Measurements from ENCODE around the gene PHYHD1. TPM values are rescaled to one million over a fixed set of nuclear protein-coding genes. Genes with fewer than 3 reads are reported as not detected.

The PHYHD1 gene
- total and polyA plus RNA-seq, 2 donors (not counting 3 experiments of a cell fraction or from before 2014, with no cell fraction given): 1.1 to 1.8 TPM

- DNase-seq (ENCODE audit: low read depth, low spot score) (no peak), FAIRE-seq (no peak)
- POLR2A ChIA-PET: no interaction called here
- CTCF ChIA-PET: interaction anchor here (1.4 kb wide), 1 partner anchor 32 kb away, joined by 3 read pairs; no protein-coding TSS in a partner anchor
- Histone ChIP-seq H3K4me3 (replicated peaks in 1 of 3; ENCODE audit: insufficient read depth in 1 of 3, low read depth in 1 of 3, low read length in 3 of 3) (no peak overlapping the region), H3K27ac (ENCODE audit: insufficient read depth, low read depth, low read length) (peak overlapping the region; percentile 55), H3K4me2 (ENCODE audit: insufficient read depth, low read length) (no peak overlapping the region), H3K36me3 (ENCODE audit: control insufficient read depth in 2 of 2, extremely low read depth in 1 of 2, insufficient read depth in 2 of 2, low read length in 2 of 2) (peaks cover 11 to 34% of the 10 kb centered on the region in 2 experiments), H3K27me3 (ENCODE audit: control insufficient read depth in 2 of 2, insufficient read depth in 2 of 2, low read length in 2 of 2) (no peaks in the 10 kb centered on the region), H3K9me3 (replicated peaks; ENCODE audit: control insufficient read depth, insufficient read depth, low read length) (no peaks in the 10 kb centered on the region), H3K79me2 (ENCODE audit: control insufficient read depth, insufficient read depth, low read length) (peaks cover 88% of the 10 kb centered on the region), H3K9me1 (replicated peaks; ENCODE audit: control insufficient read depth, extremely low read depth, insufficient read depth, low read length) (no peaks in the 10 kb centered on the region), H2AFZ (ENCODE audit: low read depth, low read length) (no peak overlapping the region), H3K9ac (replicated peaks; ENCODE audit: extremely low read depth, insufficient read depth, low read length) (no peak overlapping the region), H3K4me1 (ENCODE audit: control insufficient read depth, extremely low read depth, insufficient read depth, low read length) (peaks cover 26% of the 10 kb centered on the region), H4K20me1 (replicated peaks; ENCODE audit: control insufficient read depth, extremely low read depth, insufficient read depth, low read length) (no peaks in the 10 kb centered on the region)
- intact Hi-C loops (cut with micrococcal nuclease): no loop called here
- dilution Hi-C loops (cut with MboI; ENCODE audit: extremely low pct_ligation_motif_present, low sequenced_read_pairs): no loop called here
- TF ChIP-seq CTCF (IDR thresholded peaks at IDR 0.05; ENCODE audit: extremely low read depth in 1 of 2, insufficient read depth in 1 of 2, low read depth in 1 of 2, low read length in 2 of 2) (no peak), POLR2AphosphoS5 (IDR thresholded peaks at IDR 0.05; ENCODE audit: insufficient read depth, low read depth, low read length) (peak; percentile 31)
- BruUV-seq (replicated peaks): no TSS peak
Measured at GRCh38 chr9:128893354-128893753, 27.4 kb upstream of the PHYHD1 start.

GRCh38 chr9:128894764-128895163 lies 26.0 kb upstream of the PHYHD1 start:
- DNase-seq (ENCODE audit: low read depth, low spot score) (no peak), FAIRE-seq (no peak)
- TF ChIP-seq POLR2AphosphoS5 (IDR thresholded peaks at IDR 0.05; ENCODE audit: insufficient read depth, low read depth, low read length) (no peak), POLR2A (IDR thresholded peaks at IDR 0.05; ENCODE audit: low read depth, low read length) (no peak), MYC (IDR thresholded peaks at IDR 0.05; ENCODE audit: low read depth, low read length) (no peak), JUN (IDR thresholded peaks at IDR 0.05; ENCODE audit: borderline replicate concordance, insufficient read depth, insufficient read length, low read depth) (no peak), EZH2 (IDR thresholded peaks at IDR 0.05; ENCODE audit: borderline replicate concordance, low read depth, low read length, severe bottlenecking) (no peak), MAX (IDR thresholded peaks at IDR 0.05; ENCODE audit: insufficient read depth, insufficient read length) (no peak), GATA2 (IDR thresholded peaks at IDR 0.05; ENCODE audit: insufficient read depth, insufficient read length, low read depth, low read length) (no peak), CTCF (IDR thresholded peaks at IDR 0.05; ENCODE audit: extremely low read depth in 1 of 2, insufficient read depth in 1 of 2, low read depth in 1 of 2, low read length in 2 of 2) (no peak), FOS (IDR thresholded peaks at IDR 0.05; ENCODE audit: borderline replicate concordance, insufficient read depth, low read length) (no peak)
- no peaks in the 10 kb centered on the region for H4K20me1 ChIP-seq (replicated peaks; ENCODE audit: control insufficient read depth, extremely low read depth, insufficient read depth, low read length)
- intact Hi-C loops (cut with micrococcal nuclease) (no loop called here), dilution Hi-C loops (cut with MboI; ENCODE audit: extremely low pct_ligation_motif_present, low sequenced_read_pairs) (no loop called here)
- H3K27me3 ChIP-seq (ENCODE audit: control insufficient read depth in 2 of 2, insufficient read depth in 2 of 2, low read length in 2 of 2): no peaks in the 10 kb centered on the region
- BruUV-seq (replicated peaks): no TSS peak
- peaks cover 19% of the 10 kb centered on the region for H3K4me1 ChIP-seq (ENCODE audit: control insufficient read depth, extremely low read depth, insufficient read depth, low read length)
- POLR2A ChIA-PET: no interaction called here
- H3K4me2 ChIP-seq (ENCODE audit: insufficient read depth, low read length): no peak overlapping the region
- H2AFZ ChIP-seq (ENCODE audit: low read depth, low read length): no peak overlapping the region
- H3K9me3 ChIP-seq (replicated peaks; ENCODE audit: control insufficient read depth, insufficient read depth, low read length): no peaks in the 10 kb centered on the region
- H3K9me1 ChIP-seq (replicated peaks; ENCODE audit: control insufficient read depth, extremely low read depth, insufficient read depth, low read length): no peaks in the 10 kb centered on the region
- peaks cover 16 to 31% of the 10 kb centered on the region in 2 experiments for H3K36me3 ChIP-seq (ENCODE audit: control insufficient read depth in 2 of 2, extremely low read depth in 1 of 2, insufficient read depth in 2 of 2, low read length in 2 of 2)
- CTCF ChIA-PET: no interaction called here
- no peak overlapping the region for H3K9ac ChIP-seq (replicated peaks; ENCODE audit: extremely low read depth, insufficient read depth, low read length)
- no peak overlapping the region for H3K4me3 ChIP-seq (replicated peaks in 1 of 3; ENCODE audit: insufficient read depth in 1 of 3, low read depth in 1 of 3, low read length in 3 of 3)
- H3K79me2 ChIP-seq (ENCODE audit: control insufficient read depth, insufficient read depth, low read length): peaks cover 88% of the 10 kb centered on the region
- no peak overlapping the region for H3K27ac ChIP-seq (ENCODE audit: insufficient read depth, low read depth, low read length)
